Spleen (tissue), 11 donors: ENCODE data around the gene TM4SF18. TPM values are rescaled to one million over a fixed set of nuclear protein-coding genes. Genes with fewer than 3 reads are reported as not detected.

Experiments used
- DNase-seq: peaks from one replicate; pipeline ENCODE4 v3.0.0-alpha.2; 2020
- H3K27ac ChIP-seq, 8 donors: fragments of 200-600 bp; sonication (generic) in 7 of 8; 1 replicate in 4 of 8; 2 replicates in 4 of 8; pipeline versions ENCODE4 v1.5.0 to v1.8.0; 2016 to 2021; ENCODE audit warnings: inconsistent platforms in 4 of 8, mild to moderate bottlenecking in 4 of 8, moderate library complexity in 1 of 8
- H3K27me3 ChIP-seq, 7 donors: fragments of 200-600 bp; sonication (generic) in 6 of 7; replicated peaks in 1 of 7; 1 replicate in 4 of 7; 2 replicates in 3 of 7; pipeline versions ENCODE4 v1.5.0 to v1.8.0; 2016 to 2021; ENCODE audit warnings: inconsistent platforms in 3 of 7, mild to moderate bottlenecking in 1 of 7
- H3K36me3 ChIP-seq, 6 donors: fragments of 200-600 bp; sonication (generic) in 5 of 6; 1 replicate in 4 of 6; 2 replicates in 2 of 6; pipeline versions ENCODE4 v1.5.0 to v1.8.0; 2016 to 2021; ENCODE audit warnings: inconsistent platforms in 2 of 6
- H3K4me1 ChIP-seq, 6 donors: fragments of 200-600 bp; sonication (generic) in 5 of 6; 1 replicate in 3 of 6; 2 replicates in 3 of 6; pipeline versions ENCODE4 v1.5.0 to v1.8.0; 2016 to 2021; ENCODE audit warnings: inconsistent platforms in 3 of 6
- H3K4me3 ChIP-seq, 8 donors: fragments of 200-600 bp; sonication (generic) in 7 of 8; 1 replicate in 4 of 8; 2 replicates in 4 of 8; pipeline versions ENCODE4 v1.5.0 to v1.8.0; 2016 to 2021; ENCODE audit warnings: inconsistent platforms in 4 of 8, mild to moderate bottlenecking in 4 of 8, moderate library complexity in 2 of 8
- H3K9me3 ChIP-seq, 8 donors: fragments of 200-600 bp; sonication (generic) in 7 of 8; 1 replicate in 4 of 8; 2 replicates in 4 of 8; pipeline versions ENCODE4 v1.5.0 to v1.8.0; 2016 to 2021; ENCODE audit warnings: inconsistent platforms in 4 of 8
- CTCF ChIP-seq, 11 experiments: fragments of 200-600 bp in 7 of 11; fragments of 450-650 bp in 4 of 11; sonication (generic) in 4 of 11; IDR thresholded peaks in 8 of 11; conservative IDR thresholded peaks in 3 of 11; 1 replicate in 7 of 11; 2 replicates in 4 of 11; pipeline versions ENCODE4 v1.4.0 to v1.8.0; 2016 to 2021; ENCODE audit warnings: antibody characterized with exemption in 11 of 11, inconsistent platforms in 4 of 11, mild to moderate bottlenecking in 1 of 11
- POLR2A ChIP-seq, 3 donors: fragments of 450-650 bp; IDR thresholded peaks; one replicate each; pipeline ENCODE4 v1.5.1; 2017; ENCODE audit warnings: antibody characterized with exemption in 3 of 3, mild to moderate bottlenecking in 1 of 3
- POLR2AphosphoS5 ChIP-seq, 3 donors: sonication (generic); formaldehyde crosslinking; IDR thresholded peaks; one replicate each; pipeline ENCODE4 v1.5.1; 2017; ENCODE audit warnings: antibody characterized with exemption in 3 of 3
- WGBS, 5 donors: extraction: QIAGEN DNeasy Blood & Tissue Kit in 3 of 5; methylation state at CpG; one replicate each; pipeline versions ENCODE4 v1.1.5 to v1.1.7; 2013 to 2018; 5-methylcytosine and 5-hydroxymethylcytosine counted together
- intact Hi-C: fragments of 100-400 bp; cut with DNase I; formaldehyde crosslinking; loops from one replicate; pipeline ENCODE4 v1.15.0; 2023; ENCODE audit warnings: low total_unique reads
- polyA plus RNA-seq, 3 donors: library from polyadenylated mRNA; stranded (reverse); fragments of 200-250 nt; gene quantifications; one replicate each; pipeline ENCODE4 v1.2.1, GENCODE V29; 2013
- total RNA-seq, 7 donors: library from RNA; depleted of rRNA in 3 of 7; stranded (reverse); fragments of >200 nt in 3 of 7; fragmentation: NEBNext Ultra II Directional in 4 of 7; extraction: Animal tissue kit (Norgen Biotek cat#: 25700) in 4 of 7; gene quantifications; one replicate each; pipeline versions ENCODE4 v1.1.0 to v1.2.1, GENCODE V29; 2016 to 2021
- donor health status: healthy with polysubstance abuse.
- donor health status: DM: no; HTN: no; CAD: no; lungs with moderate emphysema.
- donor health status: DM: no; HTN: no; CAD: no.
- donor health status: Bipolar disorder and iron deficiency.
- donor health status: healthy.
- donor health status: DM: no; HTN: no; CAD: no.
- donor health status: DM: yes; HTN: yes; CAD: no.

The TM4SF18 gene
- total and polyA plus RNA-seq, 10 donors = 6.6 to 97.4 (median 49.1) TPM

- no peak for DNase-seq
- WGBS, 5 donors = 26 to 42% (median 31%) methylated on average over 7 of the region's 7 CpGs
- peaks cover 0 to 48% (median 2%) of the 10 kb centered on the region in 6 donors for H3K36me3 ChIP-seq
- no peaks in the 10 kb centered on the region for H3K9me3 ChIP-seq
- H3K4me3 ChIP-seq = peak overlapping the region in 1 of 8 donors; percentile 29
- peak overlapping the region in 6 of 8 donors; percentile 25 to 78 (median 55) for H3K27ac ChIP-seq
- TF ChIP-seq POLR2A (IDR thresholded peaks at IDR 0.05) (no peak), CTCF (IDR thresholded peaks at IDR 0.05 in 8 of 11, conservative IDR thresholded peaks at IDR 0.05 in 3 of 11) (no peak), POLR2AphosphoS5 (IDR thresholded peaks at IDR 0.05) (no peak)
- peaks cover 3 to 57% (median 36%) of the 10 kb centered on the region in 6 donors for H3K4me1 ChIP-seq
- intact Hi-C loops = no loop called here
- H3K27me3 ChIP-seq = no peaks in the 10 kb centered on the region
Measured at GRCh38 chr3:149371001-149371722, 37.7 kb upstream of the TM4SF18 start.

- H3K9me3 ChIP-seq = no peaks in the 10 kb centered on the region
- H3K27ac ChIP-seq = peak overlapping the region in 6 of 8 donors; percentile 15 to 78 (median 47)
- H3K27me3 ChIP-seq = no peaks in the 10 kb centered on the region
- intact Hi-C loops = no loop called here
- H3K36me3 ChIP-seq = peaks cover 0 to 45% (median 2%) of the 10 kb centered on the region in 6 donors
- 62 to 75% (median 66%) methylated on average over 3 of the region's 3 CpGs for WGBS, 5 donors
- H3K4me1 ChIP-seq = peaks cover 3 to 54% (median 36%) of the 10 kb centered on the region in 6 donors
- DNase-seq = no peak
- TF ChIP-seq POLR2AphosphoS5 (IDR thresholded peaks at IDR 0.05) (no peak), CTCF (IDR thresholded peaks at IDR 0.05 in 8 of 11, conservative IDR thresholded peaks at IDR 0.05 in 3 of 11) (no peak), POLR2A (IDR thresholded peaks at IDR 0.05) (no peak)
- H3K4me3 ChIP-seq = no peak overlapping the region
Measured at GRCh38 chr3:149369991-149370866, 36.8 kb upstream of the TM4SF18 start.

GRCh38 chr3:149368674-149369497 is 35.5 kb upstream of the TM4SF18 start:
- Histone ChIP-seq H3K4me1 (peaks cover 3 to 41% (median 27%) of the 10 kb centered on the region in 6 donors), H3K9me3 (no peaks in the 10 kb centered on the region), H3K27me3 (no peaks in the 10 kb centered on the region), H3K27ac (peak overlapping the region in 1 of 8 donors; percentile 78), H3K4me3 (no peak overlapping the region), H3K36me3 (peaks cover 0 to 34% (median 0%) of the 10 kb centered on the region in 6 donors)
- DNase-seq = no peak
- no peak for TF ChIP-seq POLR2A (IDR thresholded peaks at IDR 0.05)
- no peak for TF ChIP-seq POLR2AphosphoS5 (IDR thresholded peaks at IDR 0.05)
- no peak for TF ChIP-seq CTCF (IDR thresholded peaks at IDR 0.05 in 8 of 11, conservative IDR thresholded peaks at IDR 0.05 in 3 of 11)
- WGBS, 5 donors = 84 to 96% (median 87%) methylated on average over 6 of the region's 6 CpGs
- intact Hi-C loops = no loop called here
